ENCODE data around the gene PGA4.
"Not testable (repeated sequence)": the region's sequence is repeated elsewhere in the genome, so short reads cannot be mapped to it uniquely, and the experiment has no call there.

PGA4 gene

GRCh38 chr11:61250796-61251765 is 28.9 kb downstream of the PGA4 start:
- not testable (repeated sequence) for DNase-seq (ENCODE audit: low read depth)

- DNase-seq (ENCODE audit: low read depth) = not testable (repeated sequence)
Observed at GRCh38 chr11:61252332-61252731, 30.2 kb downstream of the PGA4 start.

- no peak for DNase-seq (ENCODE audit: low read depth)
Observed at GRCh38 chr11:61254403-61255025, 32.4 kb downstream of the PGA4 start.

GRCh38 chr11:61256710-61257482 is 34.7 kb downstream of the PGA4 start:
- no peak for DNase-seq (ENCODE audit: low read depth)

- DNase-seq (ENCODE audit: low read depth) = no peak
Observed at GRCh38 chr11:61258546-61258945, 36.4 kb downstream of the PGA4 start.

- no peak for DNase-seq (ENCODE audit: low read depth)
Observed at GRCh38 chr11:61259363-61259762, 37.2 kb downstream of the PGA4 start.

- DNase-seq (ENCODE audit: low read depth) = no peak
Observed at GRCh38 chr11:61264371-61264770, 42.2 kb downstream of the PGA4 start.

- DNase-seq (ENCODE audit: low read depth) = no peak
Observed at GRCh38 chr11:61264795-61265194, 42.6 kb downstream of the PGA4 start.

GRCh38 chr11:61265357-61265756 is 43.2 kb downstream of the PGA4 start:
- DNase-seq (ENCODE audit: low read depth) = no peak

GRCh38 chr11:61266602-61267001 is 44.5 kb downstream of the PGA4 start:
- DNase-seq (ENCODE audit: low read depth) = no peak

GRCh38 chr11:61267437-61267841 is 45.3 kb downstream of the PGA4 start:
- DNase-seq (ENCODE audit: low read depth) = no peak

GRCh38 chr11:61268588-61269250 is 46.6 kb downstream of the PGA4 start:
- no peak for DNase-seq (ENCODE audit: low read depth)

- DNase-seq (ENCODE audit: low read depth) = no peak
Observed at GRCh38 chr11:61270354-61271076, 48.4 kb downstream of the PGA4 start.

GRCh38 chr11:61272731-61273130 is 50.6 kb downstream of the PGA4 start:
- no peak for DNase-seq (ENCODE audit: low read depth)

- no peak for DNase-seq (ENCODE audit: low read depth)
Observed at GRCh38 chr11:61273178-61274078, 51.3 kb downstream of the PGA4 start.

GRCh38 chr11:61274084-61274483 is 51.9 kb downstream of the PGA4 start:
- no peak for DNase-seq (ENCODE audit: low read depth)

GRCh38 chr11:61275191-61275590 is 53.0 kb downstream of the PGA4 start:
- no peak for DNase-seq (ENCODE audit: low read depth)

GRCh38 chr11:61277186-61278000 is 55.2 kb downstream of the PGA4 start:
- no peak for DNase-seq (ENCODE audit: low read depth)

- no peak for DNase-seq (ENCODE audit: low read depth)
Observed at GRCh38 chr11:61278001-61278470, 55.9 kb downstream of the PGA4 start.

Data from HS-27A (cell line).